HG03066 (cell line): Measurements from ENCODE around the gene OPA3.

Experiments
- ATAC-seq: cut with Tn5 transposase; IDR thresholded peaks from one replicate; pipeline ENCODE4 v1.9.1; 2021; ENCODE audit warnings: low read depth; ENCODE audit not compliant: unreplicated experiment

The OPA3 gene

DNA sequence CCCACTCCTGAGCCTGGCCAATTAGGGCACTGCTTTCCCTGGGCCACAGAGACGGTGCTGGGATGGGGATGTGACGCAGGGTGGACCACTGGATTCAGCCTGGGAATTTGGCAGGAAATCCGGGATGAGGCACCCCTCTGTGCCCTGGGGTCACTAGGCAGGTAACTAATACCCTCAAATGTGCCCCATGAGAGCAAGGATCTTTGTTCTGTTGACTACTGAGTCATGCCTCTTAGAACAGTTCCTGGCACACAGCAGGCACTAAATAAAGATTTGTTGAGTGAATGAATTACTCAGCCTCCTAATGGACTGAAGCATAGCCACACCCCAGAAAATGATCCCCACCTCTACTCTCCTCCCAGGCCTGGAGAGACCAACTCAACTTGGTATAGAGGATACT lies 15.9 kb downstream of the OPA3 start:
- ATAC-seq: no peak

DNA sequence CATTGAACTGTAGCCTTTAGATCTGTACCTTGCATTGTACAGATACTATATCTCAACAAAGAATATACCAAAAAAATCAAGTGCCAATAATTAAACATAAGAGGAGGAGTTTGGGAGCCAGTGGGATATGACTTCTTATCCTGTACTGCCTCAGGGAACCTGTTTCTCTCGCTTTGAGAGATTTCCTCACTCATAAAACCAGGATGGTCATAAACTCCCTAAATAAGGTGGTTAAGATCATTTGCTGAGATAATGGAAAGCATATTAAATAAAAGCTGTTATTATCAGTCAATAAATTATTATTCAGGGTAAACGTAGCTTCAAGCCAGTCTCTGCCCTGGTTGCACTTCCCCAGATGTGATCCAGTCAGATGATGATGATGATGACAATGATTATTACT lies 17.0 kb downstream of the OPA3 start:
- no peak for ATAC-seq

DNA sequence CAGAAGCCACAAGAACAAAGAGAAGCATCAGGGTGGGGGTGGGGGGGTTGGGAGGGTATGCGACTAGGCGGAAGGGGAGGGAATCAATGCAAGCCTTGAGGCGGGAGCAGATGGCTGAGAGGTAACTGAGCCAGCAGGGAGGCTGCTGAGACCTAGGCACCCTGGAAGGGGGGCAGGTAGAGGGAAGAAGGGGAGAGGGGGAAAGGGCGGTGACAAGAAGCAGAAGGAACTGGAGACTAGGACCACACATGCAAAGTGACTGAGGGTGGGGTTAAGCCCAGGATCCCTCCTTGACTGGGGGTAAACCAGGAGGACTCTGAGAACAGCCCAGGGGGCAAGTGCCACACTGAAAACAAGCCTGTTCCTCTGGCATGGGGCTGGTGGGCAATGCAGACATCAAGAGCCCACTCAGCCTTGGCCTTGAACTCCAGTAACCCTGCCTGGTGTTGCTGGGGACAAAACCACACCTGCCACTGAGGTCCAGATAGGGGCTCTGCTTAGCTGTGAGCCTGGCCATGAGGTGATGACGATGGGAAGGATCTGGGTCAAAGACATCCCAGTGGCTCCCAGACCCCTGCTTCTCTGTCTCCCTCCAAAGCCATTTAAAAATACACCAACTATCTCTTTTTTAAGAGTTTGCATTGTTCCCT lies 20.3 kb downstream of the OPA3 start:
- ATAC-seq: no peak

DNA sequence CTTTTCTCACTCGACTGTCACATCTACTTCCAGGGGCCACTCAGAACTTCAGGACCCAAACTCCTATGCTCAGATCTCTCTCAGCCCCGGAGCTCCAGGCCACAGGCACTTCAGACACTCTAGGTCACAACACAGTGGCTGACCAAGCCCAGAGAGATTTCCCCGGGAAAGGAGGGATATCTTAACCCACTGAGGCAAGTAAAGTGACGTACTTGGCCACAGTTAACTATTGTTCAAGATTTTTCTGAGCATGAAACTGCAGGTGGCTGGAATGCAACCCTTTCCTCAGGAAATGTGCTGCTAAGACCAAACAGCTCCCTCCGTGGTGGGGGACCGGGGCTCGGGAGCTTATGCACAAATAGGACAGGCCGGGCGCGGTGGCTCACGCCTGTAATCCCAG lies 23.9 kb downstream of the OPA3 start:
- ATAC-seq: no peak

DNA sequence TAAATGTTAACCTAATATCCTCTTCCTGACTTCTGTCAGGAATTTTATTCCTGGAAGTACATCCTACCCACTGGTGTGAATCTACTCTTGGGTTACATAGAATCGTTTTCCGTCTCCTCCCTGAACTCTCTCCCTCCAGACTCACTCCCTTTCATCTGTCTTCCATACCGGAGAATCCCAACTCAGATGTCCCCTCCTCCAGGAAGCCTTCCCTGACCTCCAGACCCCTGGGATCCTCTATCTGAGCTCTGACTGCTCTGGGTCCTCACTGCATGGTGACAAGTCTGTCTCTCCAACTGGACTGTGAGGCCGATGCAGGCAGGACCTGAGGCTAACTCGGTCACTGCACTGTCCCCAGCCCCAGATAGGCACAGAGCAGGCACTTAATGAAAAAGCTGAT lies 24.6 kb downstream of the OPA3 start:
- no peak for ATAC-seq

DNA sequence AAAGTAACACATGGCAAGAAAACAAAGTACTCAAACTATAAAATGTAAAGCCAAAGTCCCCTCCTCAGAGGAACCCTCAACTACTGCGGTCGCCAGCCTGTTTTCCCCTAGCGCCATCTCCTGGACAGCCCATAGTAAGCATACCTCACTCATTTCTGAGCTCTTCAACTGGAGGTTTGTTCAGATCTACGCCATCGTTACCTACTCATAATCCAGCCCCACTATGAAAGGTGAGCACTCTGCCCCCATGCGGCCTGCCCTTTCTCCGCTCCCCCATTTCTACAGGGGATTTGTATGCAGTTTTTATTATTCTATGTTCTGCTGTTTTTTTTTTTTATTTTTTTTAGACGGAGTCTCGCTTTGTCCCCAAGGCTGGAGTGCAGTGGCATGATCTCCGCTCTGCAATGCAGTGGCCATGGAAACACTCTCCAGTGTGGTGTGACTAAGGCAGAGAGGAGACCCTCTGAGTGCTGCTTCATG lies 26.2 kb downstream of the OPA3 start:
- no peak for ATAC-seq

DNA sequence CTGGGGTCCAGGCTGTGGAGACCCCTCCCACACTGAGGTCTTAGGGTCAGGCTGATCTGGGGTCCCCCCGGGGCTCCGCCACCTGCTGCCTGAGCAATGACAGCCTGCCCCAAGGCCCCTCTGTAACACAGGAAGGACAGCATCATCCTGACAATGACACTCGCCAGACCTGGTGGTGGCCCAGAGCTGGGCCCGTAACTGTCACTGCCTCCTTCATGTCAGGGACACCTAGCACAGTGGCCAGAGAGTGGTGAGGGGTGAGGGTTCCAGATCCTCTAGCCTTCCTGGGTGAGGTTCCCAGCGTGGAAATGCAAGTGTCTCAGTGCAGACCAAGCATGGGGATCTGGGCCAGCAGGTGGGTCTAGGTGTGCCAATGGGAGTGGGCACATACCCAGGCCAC lies 27.8 kb downstream of the OPA3 start:
- no peak for ATAC-seq

DNA sequence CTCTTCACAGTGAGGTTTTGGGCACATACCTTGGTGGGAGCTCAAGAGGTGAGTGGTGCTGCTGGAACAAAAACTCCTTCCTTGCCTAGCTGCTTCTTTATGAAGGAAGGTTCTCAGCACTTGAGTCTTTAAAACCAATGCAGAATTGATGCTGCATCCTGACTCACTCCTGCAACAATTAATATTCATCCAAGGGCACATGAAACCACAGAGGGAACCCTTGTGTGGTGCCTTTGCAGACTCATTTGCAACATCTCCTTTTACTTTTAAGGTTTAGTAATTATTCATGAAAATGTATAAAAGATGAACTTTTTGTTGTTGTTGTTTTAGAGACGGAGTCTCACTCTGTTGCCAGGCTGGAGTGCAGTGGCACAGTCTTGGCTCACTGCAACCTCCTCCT lies 30.1 kb downstream of the OPA3 start:
- no peak for ATAC-seq

DNA sequence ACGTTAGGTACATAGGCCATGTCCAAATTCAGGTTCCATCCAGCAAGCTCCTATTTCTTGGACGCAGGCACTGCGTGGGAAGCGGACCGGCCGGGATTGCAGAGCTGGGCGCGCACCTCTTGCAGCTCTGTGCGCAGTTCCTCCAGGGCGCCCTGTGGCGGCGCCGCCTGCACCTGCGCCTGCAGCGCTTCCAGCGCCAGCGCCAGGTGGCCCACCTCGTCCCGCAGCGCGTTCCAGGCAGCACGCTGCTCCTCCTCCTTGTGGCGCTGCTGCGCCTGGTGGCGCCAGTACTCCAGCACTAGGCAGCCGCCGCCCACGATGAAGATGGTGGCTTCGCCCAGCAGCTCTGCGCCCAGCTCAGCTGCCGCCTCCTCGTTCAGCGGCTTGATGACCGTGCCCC lies 31.1 kb downstream of the OPA3 start:
- no peak for ATAC-seq

DNA sequence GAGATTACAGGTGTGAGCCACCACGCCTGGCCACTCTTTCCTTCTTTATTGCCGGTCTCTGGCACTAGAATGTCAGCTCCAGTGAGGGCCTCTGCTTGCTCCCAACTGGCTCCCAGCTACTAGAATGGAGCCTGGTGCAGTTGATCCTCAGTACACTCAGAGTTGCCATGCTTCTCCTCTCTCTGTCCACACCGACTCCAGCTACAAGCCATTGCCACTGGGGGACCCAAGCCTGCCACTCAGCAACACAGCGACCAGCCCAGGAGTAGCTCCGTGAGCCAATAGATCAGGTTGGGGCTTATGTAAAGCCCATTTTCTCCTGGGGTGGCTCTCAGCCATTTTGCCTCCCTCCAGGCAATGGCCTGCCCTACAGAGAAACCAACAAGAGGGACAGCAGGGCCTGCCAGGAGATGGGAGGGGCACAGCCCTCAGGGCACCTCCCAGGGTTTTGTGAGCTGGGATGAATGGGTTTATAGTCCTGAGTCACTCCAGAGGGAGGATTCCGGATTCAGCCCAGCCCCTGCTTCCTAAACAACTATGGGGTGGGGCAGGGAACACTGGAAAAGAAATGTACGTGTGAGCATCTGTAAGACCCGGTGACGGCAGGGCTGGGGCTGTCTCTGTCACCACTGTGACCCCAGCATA lies 36.5 kb downstream of the OPA3 start:
- ATAC-seq: no peak

DNA sequence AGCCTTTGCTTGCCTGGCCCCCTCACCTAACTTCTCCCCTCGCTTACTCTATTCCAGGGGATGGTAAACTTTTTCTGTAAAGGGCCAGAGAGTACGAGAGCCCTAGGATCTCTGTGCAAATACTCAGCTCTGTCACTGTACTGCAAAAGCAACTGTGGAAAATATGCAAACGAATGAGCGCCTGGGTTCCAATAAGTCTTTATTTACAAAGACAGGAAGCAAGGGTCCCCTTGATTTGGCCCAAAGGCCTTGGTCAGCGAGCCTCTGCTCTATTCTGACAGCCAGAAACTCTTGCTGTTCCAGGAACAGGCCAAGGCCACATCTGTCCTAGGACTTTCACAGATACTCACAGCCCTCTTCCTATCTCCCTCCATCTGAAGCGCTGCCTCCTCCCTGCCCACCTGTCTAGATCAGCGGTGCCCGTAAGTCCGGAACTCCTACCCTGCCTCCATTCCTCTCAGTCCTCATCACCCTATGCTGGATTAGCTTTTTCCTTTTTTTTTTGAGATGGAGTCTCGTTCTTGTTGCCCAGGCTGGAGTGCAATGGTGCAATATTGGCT lies 37.3 kb downstream of the OPA3 start:
- ATAC-seq: no peak

DNA sequence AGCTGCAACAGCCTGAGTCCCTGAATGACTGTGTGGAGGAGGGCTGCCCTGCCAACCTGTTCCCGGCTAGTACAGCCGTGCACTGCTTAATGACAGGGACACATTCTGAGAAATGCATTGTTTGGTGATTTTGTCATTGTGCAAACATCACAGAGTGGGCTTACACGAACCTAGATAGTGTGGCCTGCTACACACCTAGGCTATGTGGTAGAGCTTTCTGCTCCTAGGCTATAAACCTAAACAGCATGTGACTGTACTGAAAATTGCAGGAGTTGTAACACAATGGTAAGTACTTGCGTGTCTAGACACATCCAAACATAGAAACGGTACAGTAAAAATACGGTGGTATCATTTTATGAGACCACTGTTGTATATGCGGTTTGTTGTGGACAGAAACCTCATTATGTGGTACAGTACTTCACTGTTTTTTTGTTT lies 42.4 kb downstream of the OPA3 start:
- ATAC-seq: no peak

DNA sequence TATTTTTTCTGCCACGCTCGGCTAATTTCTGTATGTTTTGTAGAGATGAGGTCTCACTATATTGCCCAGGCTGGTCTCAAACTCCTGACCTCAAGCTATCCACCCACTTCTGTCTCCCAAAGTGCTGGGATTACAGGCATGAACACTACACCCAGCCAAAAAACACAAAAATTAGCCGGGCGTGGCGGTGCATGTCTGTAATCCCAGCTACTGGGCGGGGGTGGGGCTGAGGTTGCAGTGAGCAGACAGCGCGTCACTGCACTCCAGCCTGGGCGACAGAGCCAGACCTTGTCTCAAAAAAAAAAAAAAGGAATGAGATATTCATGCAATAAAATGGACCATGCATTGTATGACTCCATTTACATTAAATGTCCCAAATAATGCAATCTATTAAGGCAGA lies 45.1 kb downstream of the OPA3 start:
- no peak for ATAC-seq

DNA sequence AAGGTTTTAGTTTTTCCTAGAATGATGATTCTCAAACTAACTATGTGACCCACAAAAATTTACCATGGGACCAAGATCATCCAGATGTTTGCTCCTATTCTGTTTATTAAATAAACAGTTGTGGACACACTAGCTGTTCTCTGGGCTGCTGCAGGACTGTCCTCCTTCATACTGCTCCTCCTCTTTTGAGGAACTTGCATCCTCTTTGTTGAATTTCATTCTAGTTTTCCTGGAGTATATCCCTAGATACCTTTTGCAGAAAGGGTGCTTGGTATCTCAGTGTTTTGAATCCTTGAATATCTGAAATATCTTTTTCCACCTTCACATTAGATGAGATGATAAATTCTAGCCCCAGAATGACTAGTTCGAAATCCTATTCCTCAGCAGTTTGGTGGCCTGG lies 53.3 kb downstream of the OPA3 start:
- no peak for ATAC-seq

DNA sequence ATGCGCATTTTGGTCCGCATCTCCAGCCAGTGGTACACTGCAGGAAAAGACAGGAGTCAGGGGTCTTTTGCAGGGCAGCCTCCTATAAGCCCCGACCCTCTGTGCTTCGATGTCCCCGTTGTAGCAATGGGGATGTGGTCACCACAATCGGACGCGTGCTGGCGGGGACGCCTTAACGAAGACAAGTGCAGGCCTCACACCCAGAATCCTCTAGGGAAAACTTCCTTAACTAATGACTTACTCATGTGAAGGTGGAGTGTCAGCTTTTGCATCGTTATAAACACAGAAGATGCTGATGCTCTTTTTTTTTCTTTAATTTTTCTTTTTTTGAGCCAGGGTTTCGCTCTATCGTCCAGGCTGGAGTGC lies 55.2 kb downstream of the OPA3 start:
- ATAC-seq: no peak

DNA sequence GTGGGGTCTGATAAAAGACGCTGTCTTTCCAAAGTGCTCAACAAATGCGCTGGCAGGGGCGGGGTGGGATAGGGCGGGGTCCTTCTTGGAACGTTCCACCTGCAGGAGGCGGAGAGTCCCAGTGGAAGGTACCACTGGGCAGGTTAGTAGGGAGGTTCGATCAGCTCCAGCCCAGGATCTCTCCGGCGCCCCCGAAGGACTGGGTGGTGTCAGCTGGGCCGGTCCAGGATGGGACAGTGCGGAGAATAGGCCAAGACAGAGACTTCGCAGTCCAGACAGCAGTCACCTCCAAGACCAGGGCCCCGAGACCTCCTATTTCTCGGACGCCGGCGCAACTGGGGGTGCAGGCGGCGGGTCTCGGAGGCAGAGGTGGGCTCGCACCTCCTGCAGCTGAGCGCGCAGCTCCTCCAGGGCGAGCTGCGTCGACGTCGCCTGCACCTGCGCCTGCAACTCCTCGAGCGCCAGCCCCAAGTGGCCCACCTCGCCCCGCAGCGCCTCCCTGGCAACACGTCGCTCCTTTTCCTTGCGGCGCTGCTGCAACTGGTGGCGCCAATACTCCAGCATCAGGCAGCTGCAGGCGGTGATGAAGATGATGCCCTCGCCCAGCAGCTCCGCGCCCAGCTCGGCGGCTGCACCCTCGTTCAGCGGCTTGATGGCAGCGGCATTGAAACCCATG lies 55.7 kb downstream of the OPA3 start:
- no peak for ATAC-seq

DNA sequence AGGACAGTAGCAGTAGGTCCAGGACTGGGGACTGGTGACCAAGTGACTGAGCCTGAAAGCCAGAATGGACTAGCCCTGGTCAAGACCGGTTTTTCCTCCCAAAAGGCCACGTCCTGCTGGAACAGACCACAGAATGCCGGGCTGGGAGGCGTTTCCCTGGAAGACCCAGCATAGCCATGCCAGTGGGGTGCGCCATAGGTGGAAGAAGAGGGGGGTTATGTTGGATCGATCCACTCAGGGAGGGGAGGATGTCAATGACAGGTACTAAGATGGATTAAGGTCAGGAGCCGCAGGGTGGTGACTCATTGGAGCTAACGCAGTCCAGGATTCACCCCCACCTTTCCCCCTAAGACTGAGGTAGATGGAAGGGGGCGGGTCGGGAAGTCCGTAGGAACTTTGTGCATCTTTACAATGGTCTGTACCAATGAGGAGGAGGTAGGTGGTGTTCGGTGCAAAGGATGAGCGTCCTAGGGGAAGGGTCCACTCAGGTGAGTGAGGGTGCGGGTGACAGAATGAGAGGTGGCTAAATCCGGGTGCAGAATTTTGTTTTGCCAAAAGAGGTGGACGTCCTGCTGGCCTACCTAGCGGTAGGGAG lies 56.4 kb downstream of the OPA3 start:
- no peak for ATAC-seq

DNA sequence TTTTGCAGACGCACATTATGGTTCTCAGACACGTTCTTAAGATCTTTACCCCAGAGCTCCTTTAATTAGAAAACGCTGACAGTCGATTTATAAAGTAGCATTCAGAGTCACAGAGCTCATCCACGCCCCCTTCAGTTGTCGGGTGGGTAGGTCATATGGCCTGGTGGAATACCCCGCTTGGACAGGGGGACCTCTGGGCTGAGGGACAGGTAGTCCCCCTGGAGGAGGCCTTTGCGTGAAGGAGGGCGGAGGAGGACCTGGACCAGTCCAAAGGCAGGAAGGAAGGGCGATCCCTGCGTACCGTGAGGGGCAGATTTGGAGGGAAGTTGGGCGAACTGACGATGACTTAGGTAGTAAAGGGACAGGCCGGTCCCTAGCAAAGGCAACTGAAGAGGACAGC lies 56.9 kb downstream of the OPA3 start:
- no peak for ATAC-seq

DNA sequence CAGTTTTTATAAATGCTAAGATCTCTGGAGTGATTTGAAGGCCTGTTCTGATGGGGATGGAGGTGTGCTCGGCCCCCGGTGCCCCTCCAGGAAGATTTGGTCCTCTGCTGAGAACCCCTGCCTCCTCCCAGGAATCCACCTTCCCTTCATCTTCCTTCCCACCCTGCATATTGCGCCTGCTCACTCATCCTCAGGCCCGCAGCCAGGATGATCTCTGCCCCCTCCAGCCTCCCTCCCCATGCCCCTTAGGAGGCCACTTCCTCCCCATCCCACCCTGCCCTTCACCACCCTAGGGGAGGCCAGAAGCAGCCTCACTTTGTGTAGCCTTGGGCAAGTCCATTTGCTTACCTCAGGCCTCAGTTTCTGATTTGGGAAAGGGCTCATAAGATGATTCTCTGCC lies 57.6 kb downstream of the OPA3 start:
- no peak for ATAC-seq

DNA sequence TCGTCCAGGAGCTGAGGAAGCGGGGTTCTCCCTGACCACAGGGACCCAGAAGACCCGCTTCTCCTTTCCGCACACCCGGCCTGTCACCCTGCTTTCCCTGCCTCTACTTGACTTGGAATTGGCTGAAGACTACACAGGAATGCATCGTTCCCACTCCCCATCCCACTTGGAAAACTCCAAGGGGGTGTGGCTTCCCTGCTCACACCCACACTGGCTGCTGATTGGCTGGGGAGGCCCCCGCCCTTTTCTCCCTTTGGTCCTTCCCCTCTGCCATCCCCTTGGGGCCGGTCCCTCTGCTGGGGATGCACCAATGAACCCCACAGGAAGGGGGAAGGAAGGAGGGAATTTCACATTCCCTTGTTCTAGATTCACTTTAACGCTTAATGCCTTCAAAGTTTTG lies 58.5 kb downstream of the OPA3 start:
- no peak for ATAC-seq

DNA sequence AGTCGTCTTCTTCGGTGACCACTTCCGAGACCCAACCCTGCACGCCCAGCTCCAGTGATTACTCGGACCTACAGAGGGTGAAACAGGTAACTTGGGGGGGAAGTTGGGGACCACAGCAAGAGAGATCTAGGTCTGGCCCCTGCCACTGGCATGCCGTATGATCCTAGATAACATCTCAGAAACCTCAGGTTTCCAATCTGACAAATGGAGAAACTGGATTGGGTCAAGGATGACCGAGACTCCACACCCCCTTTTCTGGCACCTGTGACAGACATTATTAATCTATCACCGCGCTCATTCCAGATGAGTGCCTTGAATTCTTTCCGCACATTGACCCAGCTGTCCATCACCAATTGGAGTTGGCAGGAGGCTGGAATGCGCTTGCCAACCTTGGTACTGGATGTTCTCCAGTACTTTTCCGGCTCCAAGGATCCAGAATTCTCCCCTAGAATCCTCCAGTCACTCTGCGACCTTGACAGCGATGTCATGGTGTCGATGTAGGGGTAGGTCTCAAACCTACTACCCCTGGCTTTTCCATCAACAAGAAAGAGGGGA lies 60.0 kb downstream of the OPA3 start:
- no peak for ATAC-seq
